ENCODE measurements around the gene ZMYND8.

The ZMYND8 gene

DNA sequence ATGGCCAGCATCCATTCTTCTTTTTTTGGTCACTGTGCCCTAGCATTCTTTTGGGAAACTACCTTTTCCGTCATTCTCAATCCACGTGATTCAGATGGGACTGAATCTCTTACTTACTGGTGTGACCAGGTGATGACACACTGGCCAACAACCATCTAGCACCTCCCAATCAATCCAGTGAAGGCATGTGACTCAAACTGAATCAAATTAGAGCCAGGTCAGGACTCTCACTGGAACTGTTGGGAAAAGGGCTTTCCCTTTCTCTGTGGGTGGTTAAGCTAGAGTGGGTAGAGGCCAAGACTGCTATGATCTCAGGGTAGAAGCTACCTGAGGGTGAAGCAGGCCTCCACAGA lies 36.2 kb upstream of the ZMYND8 start:
- TF ChIP-seq SIN3A (IDR thresholded peaks at IDR 0.05; ENCODE audit: borderline replicate concordance, insufficient read depth, low read length) = no peak
- TF ChIP-seq POLR2AphosphoS5 (IDR thresholded peaks at IDR 0.05; ENCODE audit: low read depth, low read length) = no peak

DNA sequence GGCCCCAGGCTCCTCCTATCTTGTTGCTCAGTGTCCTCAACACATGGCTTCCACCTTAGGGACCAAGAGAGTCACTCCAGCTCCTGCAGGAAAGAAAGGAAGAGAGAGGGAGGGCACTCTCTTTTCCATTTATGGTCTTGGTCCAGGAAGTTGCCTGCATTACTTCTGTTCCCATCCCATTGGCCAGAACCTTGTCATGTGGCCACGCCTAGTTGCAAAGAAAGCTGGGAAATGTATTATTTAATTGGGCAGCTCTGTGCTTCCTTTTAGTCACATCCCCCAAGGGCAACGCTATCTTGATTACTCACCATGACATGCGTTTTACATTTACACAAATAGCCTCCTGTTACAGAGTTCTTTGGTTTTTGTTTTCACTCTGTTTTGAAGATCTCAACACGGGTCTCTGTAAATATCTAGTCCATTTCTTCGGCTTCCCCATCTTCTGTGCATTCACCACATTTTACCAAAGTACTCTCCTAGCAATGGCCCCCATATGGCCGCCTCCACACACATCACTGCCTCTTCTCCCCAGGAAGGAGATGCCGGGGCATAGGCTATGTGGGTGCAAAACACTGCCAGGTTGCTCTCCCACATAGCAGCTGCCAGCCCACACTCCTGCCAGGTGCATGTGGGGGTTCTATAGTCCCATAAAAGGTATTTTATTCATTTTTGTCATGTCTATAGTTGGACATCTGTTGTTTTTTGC lies 35.7 kb upstream of the ZMYND8 start:
- no peak for TF ChIP-seq FOXP2 (optimal IDR thresholded peaks at IDR 0.05; ENCODE audit: borderline replicate concordance, extremely low read depth, extremely low read length, insufficient read depth)
- TF ChIP-seq TAF1 (IDR thresholded peaks at IDR 0.05; ENCODE audit: borderline replicate concordance, insufficient read depth, low read length) = no peak
- peak; percentile 44; the same call in 1 of the 2 replicates for TF ChIP-seq POLR2AphosphoS5 (IDR thresholded peaks at IDR 0.05; ENCODE audit: low read depth, low read length)

DNA sequence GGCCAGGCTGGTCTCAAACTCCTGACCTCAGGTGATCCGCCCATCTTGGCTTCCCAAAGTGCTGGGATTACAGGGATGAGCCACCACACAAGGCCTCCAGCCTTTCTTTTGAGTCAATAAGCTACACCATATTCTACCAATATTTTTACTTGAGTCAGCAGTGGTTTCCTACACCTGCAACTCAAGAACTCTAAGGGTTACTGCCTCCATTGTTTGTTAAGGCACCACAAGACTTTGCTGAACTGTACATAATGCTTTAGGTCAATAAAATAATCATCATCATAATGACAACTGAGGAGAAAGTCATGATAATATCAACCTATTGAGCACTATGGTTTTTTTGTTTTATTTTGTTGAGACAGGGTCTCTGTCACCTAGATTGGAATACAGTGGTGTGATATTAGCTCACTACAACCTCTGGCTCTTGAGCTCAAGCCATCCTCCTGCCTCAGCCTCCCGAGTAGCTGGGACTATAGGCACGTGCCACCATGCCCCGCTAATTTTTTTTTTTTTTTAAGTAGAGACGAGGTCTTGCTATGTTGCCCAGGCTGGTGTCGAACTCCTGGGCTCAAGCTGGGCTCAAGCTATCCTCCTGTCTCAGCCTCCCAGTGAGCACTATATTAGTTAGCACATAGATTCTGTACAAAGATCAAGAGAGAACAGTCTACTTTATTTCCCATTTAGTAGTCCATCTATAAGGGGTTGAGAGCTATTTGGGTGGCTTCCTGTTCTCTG lies 34.9 kb upstream of the ZMYND8 start:
- TF ChIP-seq, protein P1, sequence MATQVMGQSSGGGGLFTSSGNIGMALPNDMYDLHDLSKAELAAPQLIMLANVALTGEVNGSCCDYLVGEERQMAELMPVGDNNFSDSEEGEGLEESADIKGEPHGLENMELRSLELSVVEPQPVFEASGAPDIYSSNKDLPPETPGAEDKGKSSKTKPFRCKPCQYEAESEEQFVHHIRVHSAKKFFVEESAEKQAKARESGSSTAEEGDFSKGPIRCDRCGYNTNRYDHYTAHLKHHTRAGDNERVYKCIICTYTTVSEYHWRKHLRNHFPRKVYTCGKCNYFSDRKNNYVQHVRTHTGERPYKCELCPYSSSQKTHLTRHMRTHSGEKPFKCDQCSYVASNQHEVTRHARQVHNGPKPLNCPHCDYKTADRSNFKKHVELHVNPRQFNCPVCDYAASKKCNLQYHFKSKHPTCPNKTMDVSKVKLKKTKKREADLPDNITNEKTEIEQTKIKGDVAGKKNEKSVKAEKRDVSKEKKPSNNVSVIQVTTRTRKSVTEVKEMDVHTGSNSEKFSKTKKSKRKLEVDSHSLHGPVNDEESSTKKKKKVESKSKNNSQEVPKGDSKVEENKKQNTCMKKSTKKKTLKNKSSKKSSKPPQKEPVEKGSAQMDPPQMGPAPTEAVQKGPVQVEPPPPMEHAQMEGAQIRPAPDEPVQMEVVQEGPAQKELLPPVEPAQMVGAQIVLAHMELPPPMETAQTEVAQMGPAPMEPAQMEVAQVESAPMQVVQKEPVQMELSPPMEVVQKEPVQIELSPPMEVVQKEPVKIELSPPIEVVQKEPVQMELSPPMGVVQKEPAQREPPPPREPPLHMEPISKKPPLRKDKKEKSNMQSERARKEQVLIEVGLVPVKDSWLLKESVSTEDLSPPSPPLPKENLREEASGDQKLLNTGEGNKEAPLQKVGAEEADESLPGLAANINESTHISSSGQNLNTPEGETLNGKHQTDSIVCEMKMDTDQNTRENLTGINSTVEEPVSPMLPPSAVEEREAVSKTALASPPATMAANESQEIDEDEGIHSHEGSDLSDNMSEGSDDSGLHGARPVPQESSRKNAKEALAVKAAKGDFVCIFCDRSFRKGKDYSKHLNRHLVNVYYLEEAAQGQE (IDR thresholded peaks at IDR 0.05; ENCODE audit: insufficient read depth in 1 of 2, low read depth in 2 of 2, low read length in 2 of 2) = no peak
- TF ChIP-seq TAF1 (IDR thresholded peaks at IDR 0.05; ENCODE audit: borderline replicate concordance, insufficient read depth, low read length) (no peak), FOXP2 (optimal IDR thresholded peaks at IDR 0.05; ENCODE audit: borderline replicate concordance, extremely low read depth, extremely low read length, insufficient read depth) (no peak), POLR2AphosphoS5 (IDR thresholded peaks at IDR 0.05; ENCODE audit: low read depth, low read length) (no peak), SIN3A (IDR thresholded peaks at IDR 0.05; ENCODE audit: borderline replicate concordance, insufficient read depth, low read length) (no peak)

DNA sequence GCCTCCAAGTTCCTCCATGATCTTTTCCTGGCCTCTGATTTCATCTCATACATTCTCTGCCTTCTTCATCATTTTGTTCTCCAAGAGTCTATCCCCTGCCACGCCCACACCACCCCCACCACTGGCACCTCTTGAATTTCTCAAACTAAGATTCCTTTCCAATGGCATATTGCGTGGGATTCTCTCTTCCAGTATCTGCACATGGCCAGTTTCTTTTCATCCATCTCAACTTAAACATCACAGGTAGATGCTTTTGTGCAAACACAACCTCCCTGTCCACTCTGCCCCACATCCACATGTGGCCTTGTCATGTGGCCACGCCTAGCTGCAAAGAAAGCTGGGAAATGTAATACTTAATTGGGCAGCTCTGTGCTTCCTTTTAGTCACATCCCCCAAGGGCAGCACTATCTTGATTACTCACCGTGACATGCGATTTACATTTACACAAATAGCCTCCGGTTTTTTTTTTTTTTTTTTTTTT lies 33.4 kb upstream of the ZMYND8 start:
- no peak for TF ChIP-seq TAF1 (IDR thresholded peaks at IDR 0.05; ENCODE audit: borderline replicate concordance, insufficient read depth, low read length)
- TF ChIP-seq FOXP2 (optimal IDR thresholded peaks at IDR 0.05; ENCODE audit: borderline replicate concordance, extremely low read depth, extremely low read length, insufficient read depth) = no peak
- TF ChIP-seq SIN3A (IDR thresholded peaks at IDR 0.05; ENCODE audit: borderline replicate concordance, insufficient read depth, low read length) = peak; percentile 73; the same call in 1 of the 2 replicates
- TF ChIP-seq, protein P1 (IDR thresholded peaks at IDR 0.05; ENCODE audit: insufficient read depth in 1 of 2, low read depth in 2 of 2, low read length in 2 of 2) = no peak
- TF ChIP-seq POLR2AphosphoS5 (IDR thresholded peaks at IDR 0.05; ENCODE audit: low read depth, low read length) = no peak

DNA sequence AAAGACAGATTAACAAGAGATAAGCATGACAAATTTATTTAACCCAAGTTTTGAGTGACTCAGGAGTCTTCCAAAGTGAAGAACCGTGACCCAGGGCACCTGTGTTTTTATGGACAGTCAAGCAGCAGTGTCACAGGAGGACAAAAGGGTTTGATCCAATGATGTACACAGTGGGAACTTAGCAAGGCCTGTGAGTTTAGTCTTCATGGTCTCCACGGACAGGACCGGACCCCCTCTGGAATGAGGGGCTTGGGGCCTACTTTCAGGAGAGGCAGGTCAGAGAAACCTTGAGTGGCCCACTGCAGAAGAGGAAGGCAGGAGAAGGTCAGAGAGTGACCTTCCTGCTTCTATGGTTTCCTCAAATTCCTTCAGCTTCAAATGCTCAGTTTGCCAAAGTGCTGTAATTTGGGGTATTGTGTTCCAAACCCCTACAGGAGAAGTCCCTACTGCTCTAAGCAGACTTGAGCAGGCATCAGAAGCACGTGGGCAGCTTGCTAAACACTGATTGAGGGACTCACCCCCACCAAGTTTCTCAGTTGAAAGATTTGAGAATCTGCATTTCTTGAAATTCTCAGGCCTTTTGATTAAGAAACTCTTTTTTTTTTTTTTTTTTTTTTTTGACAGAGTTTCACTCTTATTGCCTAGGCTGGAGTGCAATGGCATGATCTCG lies 26.4 kb upstream of the ZMYND8 start:
- TF ChIP-seq, protein P1 (IDR thresholded peaks at IDR 0.05; ENCODE audit: insufficient read depth in 1 of 2, low read depth in 2 of 2, low read length in 2 of 2) = no peak
- no peak for TF ChIP-seq TAF1 (IDR thresholded peaks at IDR 0.05; ENCODE audit: borderline replicate concordance, insufficient read depth, low read length)

DNA sequence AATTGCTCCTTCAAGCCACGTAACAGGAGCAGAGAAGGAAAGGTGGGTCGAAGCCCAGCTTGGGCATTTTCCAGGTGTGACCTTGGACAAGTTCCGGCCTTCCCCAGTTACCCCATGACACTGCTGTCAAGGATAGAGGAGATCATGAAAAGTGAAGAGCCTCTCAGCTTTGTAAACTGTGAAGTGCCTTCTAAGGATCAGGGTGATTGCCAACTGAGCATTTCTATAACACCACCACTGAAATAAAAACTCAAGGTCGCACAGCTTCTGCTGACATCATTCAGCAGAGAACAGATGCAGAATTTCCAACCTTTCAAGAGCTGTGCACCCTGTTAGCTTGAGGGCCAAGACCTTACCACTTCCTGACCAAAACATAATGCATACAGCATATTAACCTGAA lies 24.0 kb upstream of the ZMYND8 start:
- no peak for TF ChIP-seq POLR2AphosphoS5 (IDR thresholded peaks at IDR 0.05; ENCODE audit: low read depth, low read length)

All from PFSK-1 (cell line).